ENCODE measurements around the gene SPATA24.
"Not testable (repeated sequence)": the region's sequence is repeated elsewhere in the genome, so short reads cannot be mapped to it uniquely, and the experiment has no call there.

The SPATA24 gene

GRCh38 chr5:139415869-139416268, 12.0 kb upstream of the SPATA24 start:
- no peak for FAIRE-seq

DNA sequence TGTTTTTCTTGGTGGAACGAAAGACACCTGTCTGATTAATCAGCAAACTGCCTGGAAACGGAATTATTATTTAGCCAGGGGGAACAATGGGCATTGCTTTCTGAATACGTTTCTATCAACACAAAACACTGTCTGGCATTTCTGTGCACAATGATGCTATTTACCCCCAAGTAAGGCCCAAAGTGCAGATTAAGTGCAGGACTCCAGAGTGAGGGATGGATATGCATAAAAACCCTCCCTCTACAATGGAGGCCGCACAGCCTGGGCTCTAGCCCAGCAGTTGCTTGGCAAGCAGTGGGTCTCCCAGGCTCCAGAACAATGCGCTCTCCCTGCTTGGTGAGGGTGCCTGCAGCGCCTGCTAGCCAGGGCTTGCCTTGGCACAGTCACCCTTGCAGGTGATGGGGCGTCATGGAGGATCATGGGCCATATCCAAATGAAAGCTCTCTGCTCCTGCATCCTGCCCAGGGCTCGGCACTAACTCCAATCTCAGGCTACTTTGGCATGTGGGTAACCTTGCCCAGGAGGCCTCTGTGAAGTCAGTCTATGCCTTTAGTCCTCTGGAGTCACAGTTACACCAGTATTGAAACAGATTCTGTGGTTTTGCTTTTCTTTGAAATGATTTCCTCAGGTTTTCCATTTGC, 11.5 kb upstream of the SPATA24 start:
- no peak for FAIRE-seq

DNA sequence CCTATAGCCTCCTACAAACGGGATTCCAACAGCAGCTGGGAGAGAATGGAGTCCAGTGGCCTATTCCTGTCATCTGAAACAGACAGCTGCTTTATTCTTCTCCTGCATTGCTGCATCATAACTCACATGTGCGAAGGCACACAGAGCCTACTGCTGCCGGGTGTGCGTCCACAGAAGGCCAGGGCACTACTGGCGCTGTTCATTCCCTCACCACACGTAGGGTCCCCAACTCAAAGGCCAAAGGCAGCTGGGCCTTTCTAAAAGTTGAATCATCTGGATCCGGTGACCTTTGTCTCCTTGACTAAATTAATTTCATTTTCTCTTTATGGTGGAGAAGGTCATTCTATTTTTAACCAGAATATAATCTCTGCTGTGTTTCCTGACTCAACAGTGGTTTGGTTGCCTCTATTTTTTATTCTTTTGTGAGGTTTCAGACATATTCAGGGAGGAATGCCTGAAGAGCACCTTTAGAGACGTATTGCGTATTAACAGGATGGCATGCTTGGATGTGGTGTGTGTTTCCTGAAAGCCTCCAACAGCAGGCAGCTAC, 10.8 kb upstream of the SPATA24 start:
- no peak for FAIRE-seq

- no peak for FAIRE-seq
These were observed 10.1 kb upstream of the SPATA24 start for GRCh38 chr5:139413963-139414362.

DNA sequence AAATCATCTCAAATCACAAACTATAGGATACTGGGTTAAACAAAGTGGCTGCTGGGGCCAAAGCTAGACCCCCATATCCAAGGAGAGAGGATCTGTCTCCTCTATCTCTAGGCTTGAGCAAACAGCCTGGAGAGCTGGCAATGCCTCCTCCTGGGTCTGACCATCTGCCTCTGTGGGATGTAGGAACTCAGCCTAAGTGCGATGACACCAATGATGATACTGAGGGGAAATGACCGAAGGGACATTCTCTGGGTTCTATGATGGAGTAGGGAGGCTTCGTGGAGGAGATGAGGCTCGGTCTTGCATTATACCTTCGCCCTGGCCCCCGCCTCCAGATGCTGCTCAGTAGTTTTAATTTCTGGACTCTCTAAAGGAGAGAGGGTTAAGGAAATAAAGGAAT, 9.3 kb upstream of the SPATA24 start:
- no peak for FAIRE-seq

GRCh38 chr5:139410993-139411828, 7.3 kb upstream of the SPATA24 start:
- no peak for FAIRE-seq

DNA sequence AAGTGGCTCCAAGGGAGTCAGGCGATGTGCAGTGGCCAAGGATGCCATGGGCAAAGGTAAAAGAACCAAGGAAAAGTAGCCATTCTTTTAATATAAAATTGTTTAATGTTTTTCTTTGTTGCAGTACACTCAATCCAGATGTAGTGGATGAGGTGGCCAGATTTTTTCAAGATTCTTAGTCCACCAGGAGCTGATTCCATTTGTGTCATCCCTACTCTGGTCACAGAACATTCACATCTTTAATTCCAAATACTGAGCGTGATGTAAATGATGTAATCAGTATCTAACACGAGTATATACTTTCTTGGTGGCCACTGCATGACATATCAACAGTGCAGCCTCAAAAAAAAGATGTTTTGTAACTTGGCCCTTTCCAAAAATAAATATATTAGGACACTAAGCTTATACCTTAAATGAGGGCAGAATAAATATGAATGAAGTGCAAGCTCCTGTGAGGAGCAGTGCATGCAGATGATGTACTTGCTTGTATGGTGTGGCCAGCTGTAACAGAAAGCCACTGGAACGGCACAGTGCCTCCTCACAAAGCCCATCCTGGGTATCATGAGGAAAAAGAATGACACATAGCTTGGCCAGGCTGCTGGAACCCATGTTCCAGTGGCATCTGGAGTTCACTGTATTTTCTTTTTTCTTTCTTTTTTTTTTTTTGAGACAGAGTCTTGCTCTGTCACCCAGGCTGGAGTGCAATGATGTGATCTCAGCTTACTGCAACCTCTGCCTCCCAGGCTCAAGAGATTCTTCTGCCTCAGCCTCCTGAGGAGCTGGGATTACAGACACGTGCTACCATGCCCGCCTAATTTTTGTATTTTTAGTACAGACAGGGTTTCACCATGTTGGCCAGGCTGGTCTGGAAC, 6.5 kb upstream of the SPATA24 start:
- FAIRE-seq = no peak

DNA sequence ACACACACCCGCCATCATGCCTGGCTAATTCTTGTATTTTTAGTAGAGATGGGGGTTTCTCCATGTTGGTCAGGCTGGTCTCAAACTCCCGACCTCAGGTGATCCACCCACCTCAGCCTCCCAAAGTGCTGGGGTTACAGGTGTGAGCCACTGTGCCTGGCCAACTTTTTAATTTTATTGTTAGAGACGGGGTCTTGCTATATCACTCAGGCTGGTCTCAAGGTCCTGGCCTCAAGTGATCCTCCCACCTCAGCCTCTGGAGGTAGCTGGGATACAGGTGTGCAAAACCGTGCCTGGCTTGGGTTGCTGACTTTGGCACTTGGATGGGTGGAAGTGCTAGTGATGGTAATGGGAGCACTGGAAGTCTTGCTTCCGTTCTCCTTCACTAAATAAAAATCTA, 5.2 kb upstream of the SPATA24 start:
- not testable (repeated sequence) for FAIRE-seq

DNA sequence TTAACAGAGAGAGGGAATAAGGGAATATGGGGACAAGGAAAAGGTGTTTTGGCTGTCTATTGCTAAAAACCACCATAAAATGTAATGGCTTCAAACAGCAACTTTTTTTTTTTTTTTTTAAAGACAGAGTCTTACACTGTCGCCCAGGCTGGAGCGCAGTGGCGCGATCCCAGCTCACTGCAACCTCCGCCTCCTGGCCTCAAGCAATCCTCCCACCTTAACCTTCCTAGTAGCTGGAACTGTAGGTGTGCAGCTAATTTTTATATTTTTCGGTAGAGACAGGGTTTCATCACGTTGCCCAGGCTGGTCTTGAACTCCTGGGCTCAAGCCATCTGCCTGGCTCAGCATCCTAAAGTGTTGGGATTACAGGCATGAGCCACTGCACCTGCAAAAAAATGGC, 4.3 kb upstream of the SPATA24 start:
- FAIRE-seq = no peak

GRCh38 chr5:139407517-139407916, 3.6 kb upstream of the SPATA24 start:
- FAIRE-seq = no peak

DNA sequence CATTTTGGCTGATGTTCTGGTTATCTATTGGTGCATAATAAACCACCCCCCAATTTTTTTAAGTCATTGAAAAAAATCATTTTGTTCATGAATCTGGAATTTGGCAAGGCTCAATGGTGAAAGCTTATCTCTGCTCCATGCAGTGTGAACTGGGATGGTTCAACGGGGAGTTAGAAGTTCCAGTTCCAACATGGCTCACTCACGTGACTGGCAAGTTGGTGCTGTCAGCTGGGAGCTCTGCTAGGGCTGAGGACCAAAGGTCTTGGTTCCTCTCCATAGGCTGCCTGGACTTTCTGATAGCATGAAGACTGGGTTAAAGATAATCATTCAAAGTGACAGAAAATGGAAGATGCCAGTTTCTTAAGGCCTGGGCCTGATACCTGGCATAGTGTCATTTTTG, 3.1 kb upstream of the SPATA24 start:
- no peak for FAIRE-seq

GRCh38 chr5:139404484-139404840, 573 bp upstream of the SPATA24 start:
- FAIRE-seq = no peak

- FAIRE-seq = no peak
These were observed 487 bp downstream of the SPATA24 start for GRCh38 chr5:139403418-139403786.

DNA sequence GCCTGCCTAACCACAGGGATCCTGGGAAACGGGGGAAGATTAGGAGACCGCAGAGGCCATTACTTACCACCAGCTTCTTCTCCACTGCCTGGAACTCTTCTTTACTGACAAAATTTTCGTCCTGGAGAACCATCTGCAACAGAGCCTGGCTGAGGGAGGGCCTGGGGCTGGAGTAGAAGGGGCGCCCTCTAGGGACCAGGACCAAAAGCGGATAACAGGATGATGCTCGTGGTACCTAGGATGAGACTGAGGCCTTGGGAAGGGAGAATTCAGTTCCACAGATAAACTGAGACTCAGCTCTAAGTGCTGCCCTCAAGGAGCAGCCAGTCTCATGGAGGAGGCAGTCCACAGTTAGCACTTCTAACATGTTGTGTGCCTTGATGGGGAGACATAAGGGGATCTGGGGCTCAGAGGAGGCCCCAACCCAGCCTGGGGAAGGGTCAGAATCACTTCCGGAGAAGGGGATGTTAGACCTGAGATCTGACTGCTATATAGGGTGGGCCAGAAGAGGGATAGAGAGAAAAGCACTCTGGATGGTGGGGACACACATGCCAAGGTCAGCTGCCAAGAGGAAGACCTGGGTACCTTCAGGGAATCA, 1.2 kb downstream of the SPATA24 start:
- no peak for FAIRE-seq

DNA sequence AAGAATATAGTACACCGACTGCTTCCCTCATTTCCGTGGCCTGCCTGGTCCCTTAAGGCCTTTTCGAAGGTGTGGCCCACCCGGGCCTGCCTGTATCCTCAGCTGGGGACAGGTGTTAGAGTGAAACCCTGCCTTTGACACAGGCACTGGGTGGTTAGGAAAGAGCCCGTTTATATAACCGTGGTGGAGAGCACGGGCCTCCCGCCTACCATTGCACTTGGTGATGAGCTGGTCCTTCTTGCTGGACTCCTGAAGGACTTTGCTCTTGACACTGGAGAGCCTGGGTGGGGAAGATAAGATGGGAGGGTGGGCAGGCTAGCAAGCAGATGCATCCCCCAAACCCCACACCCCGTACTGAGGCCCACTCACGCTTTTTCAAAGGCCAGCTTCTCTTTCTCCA, 2.3 kb downstream of the SPATA24 start:
- no peak for FAIRE-seq

GRCh38 chr5:139399501-139400121, 4.3 kb downstream of the SPATA24 start:
- FAIRE-seq = no peak

DNA sequence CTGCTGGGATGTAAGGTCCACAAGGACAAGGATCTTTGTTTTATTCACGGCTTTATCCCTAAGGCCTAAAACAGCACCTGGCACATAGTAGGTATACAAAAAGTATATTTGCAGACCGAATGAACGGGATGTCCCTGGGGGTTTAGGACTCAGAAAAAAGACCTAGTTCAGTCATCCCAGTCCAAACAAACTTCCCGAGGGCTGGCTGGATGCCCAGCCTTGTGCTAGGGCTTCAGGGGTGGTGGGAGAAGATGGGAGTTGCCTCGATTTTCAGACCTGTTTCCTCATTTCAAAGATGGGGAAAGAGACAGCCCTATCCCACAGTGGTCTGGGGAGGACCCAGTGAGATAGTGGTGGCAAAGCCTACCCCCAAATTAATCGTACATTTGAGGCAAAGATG, 6.0 kb downstream of the SPATA24 start:
- no peak for FAIRE-seq

- no peak for FAIRE-seq
These were observed 7.2 kb downstream of the SPATA24 start for GRCh38 chr5:139396691-139397090.

DNA sequence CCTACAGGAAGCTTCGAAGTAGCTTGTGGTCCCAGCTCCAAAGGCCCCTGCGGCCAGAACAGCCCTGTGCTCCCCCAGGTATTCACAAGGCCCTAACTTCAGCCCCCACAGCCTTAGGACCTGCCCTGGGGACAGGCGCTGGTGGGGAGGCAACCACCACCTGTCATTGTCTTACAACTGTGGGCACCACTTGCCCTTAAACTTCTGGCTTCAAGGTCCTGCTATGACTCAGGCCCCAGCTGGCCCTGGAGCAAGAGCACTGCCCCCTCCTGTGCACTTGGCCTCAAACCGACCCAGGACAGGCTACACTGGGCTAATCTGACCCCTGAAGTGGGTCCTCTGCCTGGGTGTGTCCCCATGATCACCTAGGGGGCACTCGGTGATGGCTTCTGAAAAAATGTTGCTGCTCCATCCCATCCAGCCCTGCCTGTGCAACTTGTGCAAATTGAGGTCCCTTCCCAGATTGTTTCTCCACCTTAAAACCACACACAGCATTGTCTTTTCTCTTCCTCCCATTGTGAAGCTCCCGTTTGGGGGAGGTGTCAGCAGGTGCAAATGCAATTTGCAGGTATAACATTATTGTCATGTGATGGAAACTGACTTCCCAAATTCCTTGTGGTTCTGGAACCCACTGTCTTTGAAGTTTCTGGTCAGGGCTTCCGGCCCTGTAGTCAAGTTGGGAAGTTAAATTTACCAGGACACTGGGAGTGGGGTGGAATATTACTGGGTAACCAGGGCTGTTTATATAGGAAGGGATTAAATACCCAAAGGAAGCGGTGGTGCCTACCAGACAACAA, 7.8 kb downstream of the SPATA24 start:
- no peak for FAIRE-seq

GRCh38 chr5:139394654-139395566, 9.0 kb downstream of the SPATA24 start, which contains the start of gene PROB1:
TSS of gene PROB1 (minus strand) at chr5:139395104. CDS start at chr5:139395081, 23 bp downstream.
- no peak for FAIRE-seq
